Measurements from ENCODE around the gene CCDC122.

GRCh38 chr13:43865892-43866291 is 13.6 kb downstream of the CCDC122 start:
- TF ChIP-seq, protein P1, sequence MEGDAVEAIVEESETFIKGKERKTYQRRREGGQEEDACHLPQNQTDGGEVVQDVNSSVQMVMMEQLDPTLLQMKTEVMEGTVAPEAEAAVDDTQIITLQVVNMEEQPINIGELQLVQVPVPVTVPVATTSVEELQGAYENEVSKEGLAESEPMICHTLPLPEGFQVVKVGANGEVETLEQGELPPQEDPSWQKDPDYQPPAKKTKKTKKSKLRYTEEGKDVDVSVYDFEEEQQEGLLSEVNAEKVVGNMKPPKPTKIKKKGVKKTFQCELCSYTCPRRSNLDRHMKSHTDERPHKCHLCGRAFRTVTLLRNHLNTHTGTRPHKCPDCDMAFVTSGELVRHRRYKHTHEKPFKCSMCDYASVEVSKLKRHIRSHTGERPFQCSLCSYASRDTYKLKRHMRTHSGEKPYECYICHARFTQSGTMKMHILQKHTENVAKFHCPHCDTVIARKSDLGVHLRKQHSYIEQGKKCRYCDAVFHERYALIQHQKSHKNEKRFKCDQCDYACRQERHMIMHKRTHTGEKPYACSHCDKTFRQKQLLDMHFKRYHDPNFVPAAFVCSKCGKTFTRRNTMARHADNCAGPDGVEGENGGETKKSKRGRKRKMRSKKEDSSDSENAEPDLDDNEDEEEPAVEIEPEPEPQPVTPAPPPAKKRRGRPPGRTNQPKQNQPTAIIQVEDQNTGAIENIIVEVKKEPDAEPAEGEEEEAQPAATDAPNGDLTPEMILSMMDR (IDR thresholded peaks at IDR 0.05 in 4 of 5, conservative IDR thresholded peaks at IDR 0.05 in 1 of 5) = no peak
- TF ChIP-seq POLR2A (IDR thresholded peaks at IDR 0.05) = no peak

Measured in gastrocnemius medialis (tissue), 4 donors.